Pancreas (tissue), 10 donors: Measurements from ENCODE around the gene NRCAM. TPM values are rescaled to one million over a fixed set of nuclear protein-coding genes. Genes with fewer than 3 reads are reported as not detected.
A peak's percentile ranks its signal among the peaks of the same experiment; 100 is the strongest.

Experiments used
- ATAC-seq, 4 donors: fragments of 200-7000 bp; cut with Tn5 transposase; one replicate each; pipeline versions ENCODE4 v1.8.0 to v1.9.1; 2020; ENCODE audit warnings: mild to moderate bottlenecking in 4 of 4, moderate library complexity in 4 of 4
- DNase-seq, 6 donors: peaks; one replicate each; pipeline ENCODE4 v3.0.0-alpha.2; 2020
- FAIRE-seq: peaks from 2 replicates; lab custom pipeline; 2012; peaks lifted over from hg19 to GRCh38; lab: Jason Lieb, UNC
- H3K27ac ChIP-seq, 4 donors: fragments of 200-600 bp; sonication (generic); 1 replicate in 3 of 4; 2 replicates in 1 of 4; pipeline versions ENCODE4 v1.5.0 to v1.8.0; 2020
- H3K27me3 ChIP-seq, 4 donors: fragments of 200-600 bp; one replicate each; pipeline ENCODE4 v1.8.0; 2021
- H3K36me3 ChIP-seq, 3 donors: fragments of 200-600 bp; sonication (generic) in 1 of 3; one replicate each; pipeline versions ENCODE4 v1.5.0 to v1.8.0; 2020 to 2021
- H3K4me1 ChIP-seq, 3 donors: fragments of 200-600 bp; one replicate each; pipeline ENCODE4 v1.8.0; 2021
- H3K4me3 ChIP-seq, 4 donors: fragments of 200-600 bp; sonication (generic) in 2 of 4; one replicate each; pipeline versions ENCODE4 v1.5.0 to v1.8.0; 2020 to 2021
- H3K9me3 ChIP-seq, 4 donors: fragments of 200-600 bp; one replicate each; pipeline ENCODE4 v1.8.0; 2021
- CTCF ChIP-seq, 4 donors: fragments of 200-600 bp; sonication (generic) in 3 of 4; IDR thresholded peaks; one replicate each; pipeline versions ENCODE4 v1.5.0 to v1.8.0; 2021; ENCODE audit warnings: antibody characterized with exemption in 4 of 4
- WGBS, 2 donors: extraction: QIAGEN DNeasy Blood & Tissue Kit; methylation state at CpG; one replicate each; pipeline ENCODE4 v1.1.7; 2013; 5-methylcytosine and 5-hydroxymethylcytosine counted together
- intact Hi-C, 3 donors: fragments of 100-400 bp; cut with DNase I; formaldehyde crosslinking; loops; one replicate each; pipeline versions ENCODE4 v1.11.1 to v1.14.2; 2022
- polyA plus RNA-seq, 2 donors: library from polyadenylated mRNA; stranded (reverse); fragments of 200-250 nt; gene quantifications; one replicate each; pipeline ENCODE4 v1.2.3, GENCODE V29; 2013
- total RNA-seq, 6 donors: library from RNA; stranded (reverse); fragmentation: NEBNext Ultra II Directional in 4 of 6; extraction: Animal tissue kit (Norgen Biotek cat#: 25700) in 4 of 6; gene quantifications; one replicate each; pipeline versions ENCODE4 v1.2.1 to v1.2.4, GENCODE V29; 2021 to 2023
- donor health status: healthy with polysubstance abuse.
- donor health status: DM: no; HTN: no; CAD: no; lungs with moderate emphysema.
- donor health status: DM: no; HTN: no; CAD: no.
- donor health status: control.
- donor health status: control.
- donor health status: Bipolar disorder and iron deficiency.
- donor health status: DM: yes; HTN: yes; CAD: no.
- donor health status: DM: no; HTN: no; CAD: no.
- donor health status: DM: no; HTN: no; CAD: no.
- donor health status: DM: yes; HTN: yes; CAD: no.

Gene NRCAM
- total and polyA plus RNA-seq, 8 donors: 14.1 to 53.6 (median 40.4) TPM

GRCh38 chr7:108102671-108103312, 353.4 kb downstream of the NRCAM start:
- no peak for ATAC-seq
- WGBS, 2 donors: 90% methylated on average over 20 of the region's 20 CpGs
- H3K4me1 ChIP-seq: no peaks in the 10 kb centered on the region

GRCh38 chr7:108101759-108102158, 354.5 kb downstream of the NRCAM start:
- intact Hi-C loops: no loop called here
- WGBS, 2 donors: 96 to 97% methylated on average over 3 of the region's 3 CpGs
- no peaks in the 10 kb centered on the region for H3K4me1 ChIP-seq
- no peak overlapping the region for H3K27ac ChIP-seq
- H3K4me3 ChIP-seq: no peak overlapping the region
- H3K27me3 ChIP-seq: no peaks in the 10 kb centered on the region
- no peaks in the 10 kb centered on the region for H3K9me3 ChIP-seq
- H3K36me3 ChIP-seq: no peaks in the 10 kb centered on the region
- ATAC-seq: no peak
- no peak for DNase-seq
- no peak for TF ChIP-seq CTCF (IDR thresholded peaks at IDR 0.05)
- FAIRE-seq: no peak

More at GRCh38 chr7:108102671-108103312, 353.4 kb downstream of the NRCAM start:
- intact Hi-C loops: no loop called here
- no peak for TF ChIP-seq CTCF (IDR thresholded peaks at IDR 0.05)
- no peaks in the 10 kb centered on the region for H3K9me3 ChIP-seq
- H3K4me3 ChIP-seq: no peak overlapping the region
- no peaks in the 10 kb centered on the region for H3K27me3 ChIP-seq
- DNase-seq (no peak), FAIRE-seq (no peak)
- no peaks in the 10 kb centered on the region for H3K36me3 ChIP-seq
- H3K27ac ChIP-seq: no peak overlapping the region

GRCh38 chr7:108099713-108100112, 356.5 kb downstream of the NRCAM start:
- FAIRE-seq: no peak

GRCh38 chr7:108097703-108098102, 358.5 kb downstream of the NRCAM start:
- Histone ChIP-seq H3K4me3 (no peak overlapping the region), H3K9me3 (no peaks in the 10 kb centered on the region), H3K27me3 (no peaks in the 10 kb centered on the region), H3K4me1 (peaks cover 12 to 28% (median 28%) of the 10 kb centered on the region in 3 donors), H3K27ac (no peak overlapping the region), H3K36me3 (no peaks in the 10 kb centered on the region)
- FAIRE-seq (no peak), DNase-seq (peak in 1 of 6 donors; percentile 29), ATAC-seq (peak in 1 of 4 donors; percentile 26)
- intact Hi-C loops: no loop called here
- peak; percentile 12 to 52 (median 30) for TF ChIP-seq CTCF (IDR thresholded peaks at IDR 0.05)
- WGBS, 2 donors: 52 to 69% methylated on average over 7 of the region's 7 CpGs

More at GRCh38 chr7:108099713-108100112, 356.5 kb downstream of the NRCAM start:
- Histone ChIP-seq H3K9me3 (no peaks in the 10 kb centered on the region), H3K36me3 (no peaks in the 10 kb centered on the region), H3K27ac (no peak overlapping the region), H3K27me3 (no peaks in the 10 kb centered on the region), H3K4me1 (peaks cover 11 to 17% (median 16%) of the 10 kb centered on the region in 3 donors), H3K4me3 (no peak overlapping the region)
- TF ChIP-seq CTCF (IDR thresholded peaks at IDR 0.05): no peak
- intact Hi-C loops: no loop called here
- DNase-seq (no peak), ATAC-seq (no peak)
- 80 to 87% methylated on average over 1 of the region's 1 CpG for whole genome bisulfite sequencing, 2 donors

Other genes starting within 250 kb of the NRCAM start
- gene PNPLA8, start 69.7 kb upstream of the NRCAM start, total RNA-seq: 10 to 100 TPM in 3 of 6 donors, 1 to 10 TPM in 3; 7.8 to 13.4 (median 10.7) TPM
- 10 to 100 TPM in 1 of 2 donors, 1 to 10 TPM in 1; 5.2 to 11.1 TPM for gene PNPLA8, start 69.7 kb upstream of the NRCAM start, polyA plus RNA-seq
- gene THAP5, start 113.3 kb upstream of the NRCAM start, total RNA-seq: 10 to 100 TPM in 5 of 6 donors, 1 to 10 TPM in 1; 9.1 to 17.4 (median 12.4) TPM
- 10 to 100 TPM in 1 of 2 donors, 1 to 10 TPM in 1; 6.4 to 10.3 TPM for gene THAP5, start 113.3 kb upstream of the NRCAM start, polyA plus RNA-seq
- 10 to 100 TPM; 26.4 to 46.4 (median 35.1) TPM for gene DNAJB9, start 113.4 kb upstream of the NRCAM start, total RNA-seq
- gene DNAJB9, start 113.4 kb upstream of the NRCAM start, polyA plus RNA-seq: 10 to 100 TPM; 10.8 to 37.6 TPM